ENCODE data around the gene PLD1.
"Not testable (repeated sequence)": the region's sequence is repeated elsewhere in the genome, so short reads cannot be mapped to it uniquely, and the experiment has no call there.

PLD1 gene

GRCh38 chr3:171835613-171836012 is 25.3 kb upstream of the PLD1 start:
- no peak for DNase-seq

GRCh38 chr3:171835116-171835515 is 24.8 kb upstream of the PLD1 start:
- DNase-seq, result no peak

GRCh38 chr3:171834461-171834801 is 24.1 kb upstream of the PLD1 start:
- DNase-seq, result no peak

- peak in 1 of 2 experiments; percentile 59 for DNase-seq
Observed at GRCh38 chr3:171833789-171834460, 23.6 kb upstream of the PLD1 start.

GRCh38 chr3:171832989-171833388 is 22.7 kb upstream of the PLD1 start:
- no peak for DNase-seq

- DNase-seq, result no peak
Observed at GRCh38 chr3:171831936-171832335, 21.7 kb upstream of the PLD1 start.

- no peak for DNase-seq
Observed at GRCh38 chr3:171830518-171830875, 20.2 kb upstream of the PLD1 start.

- peak; percentile 34 to 79 for DNase-seq
Observed at GRCh38 chr3:171829841-171830517, 19.7 kb upstream of the PLD1 start.

- no peak for DNase-seq
Observed at GRCh38 chr3:171828902-171829770, 18.9 kb upstream of the PLD1 start.

- DNase-seq, result no peak
Observed at GRCh38 chr3:171827836-171828458, 17.7 kb upstream of the PLD1 start.

GRCh38 chr3:171827385-171827784 is 17.1 kb upstream of the PLD1 start:
- no peak for DNase-seq

- DNase-seq, result no peak
Observed at GRCh38 chr3:171825222-171825828, 15.0 kb upstream of the PLD1 start.

- DNase-seq, result no peak
Observed at GRCh38 chr3:171824824-171825221, 14.5 kb upstream of the PLD1 start.

- no peak for DNase-seq
Observed at GRCh38 chr3:171824116-171824515, 13.8 kb upstream of the PLD1 start.

GRCh38 chr3:171822431-171823106 is 12.3 kb upstream of the PLD1 start:
- DNase-seq, result no peak

GRCh38 chr3:171821778-171822358 is 11.6 kb upstream of the PLD1 start:
- no peak for DNase-seq

GRCh38 chr3:171821044-171821443 is 10.8 kb upstream of the PLD1 start:
- no peak for DNase-seq

- DNase-seq, result no peak
Observed at GRCh38 chr3:171817074-171817800, 7.0 kb upstream of the PLD1 start.

- no peak for DNase-seq
Observed at GRCh38 chr3:171815973-171816595, 5.8 kb upstream of the PLD1 start.

- DNase-seq, result not testable (repeated sequence)
Observed at GRCh38 chr3:171814662-171815061, 4.4 kb upstream of the PLD1 start.
